ENCODE results near the gene GALNT17.
"Not testable (repeated sequence)": the region's sequence is repeated elsewhere in the genome, so short reads cannot be mapped to it uniquely, and the experiment has no call there.

GALNT17 gene

DNA sequence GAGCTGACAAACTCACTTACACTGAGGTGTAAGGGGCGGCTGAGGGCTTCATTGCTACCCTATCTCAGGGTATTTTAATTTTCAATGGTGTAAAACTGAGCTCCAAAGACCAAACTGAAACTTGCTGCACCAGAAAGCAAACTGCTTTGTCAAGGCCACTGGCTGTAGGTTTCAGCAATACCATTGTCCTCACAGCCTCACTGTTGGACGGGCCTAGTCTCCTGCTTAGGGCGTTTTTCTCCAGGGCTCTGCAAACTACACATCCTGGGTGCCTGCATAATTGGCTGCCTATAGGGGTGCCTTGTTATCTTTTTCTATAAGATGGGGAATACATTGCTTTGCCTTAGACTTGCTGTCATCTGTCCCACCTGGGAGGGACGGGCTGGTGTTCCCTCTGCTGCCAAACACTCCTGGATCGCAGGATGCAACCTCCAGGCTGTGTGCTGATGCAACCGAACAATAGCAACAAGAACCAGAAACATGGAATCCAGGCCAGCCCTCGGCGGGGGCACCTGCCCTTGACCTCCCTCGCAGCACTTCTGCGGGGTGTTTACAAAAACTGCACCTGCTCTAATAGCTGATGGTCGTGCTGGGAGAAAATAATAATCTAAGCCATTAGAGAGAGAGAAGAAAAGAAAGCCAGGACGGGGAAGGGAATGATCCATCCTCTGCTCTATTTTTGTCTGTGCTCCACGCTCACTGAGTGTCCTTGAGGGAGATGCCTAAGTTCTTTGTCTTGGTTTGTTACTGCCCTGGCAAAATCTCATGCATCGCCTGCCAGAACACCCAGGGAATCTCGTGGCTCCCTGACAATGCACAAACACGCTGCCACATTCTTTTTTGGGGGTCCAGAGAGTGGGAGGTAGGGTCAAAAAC is 104.5 kb downstream of the GALNT17 start:
- DNase-seq (ENCODE audit: low spot score), result no peak

GRCh38 chr7:71237945-71238344 is 106.0 kb downstream of the GALNT17 start:
- DNase-seq (ENCODE audit: low spot score), result peak; percentile 22

DNA sequence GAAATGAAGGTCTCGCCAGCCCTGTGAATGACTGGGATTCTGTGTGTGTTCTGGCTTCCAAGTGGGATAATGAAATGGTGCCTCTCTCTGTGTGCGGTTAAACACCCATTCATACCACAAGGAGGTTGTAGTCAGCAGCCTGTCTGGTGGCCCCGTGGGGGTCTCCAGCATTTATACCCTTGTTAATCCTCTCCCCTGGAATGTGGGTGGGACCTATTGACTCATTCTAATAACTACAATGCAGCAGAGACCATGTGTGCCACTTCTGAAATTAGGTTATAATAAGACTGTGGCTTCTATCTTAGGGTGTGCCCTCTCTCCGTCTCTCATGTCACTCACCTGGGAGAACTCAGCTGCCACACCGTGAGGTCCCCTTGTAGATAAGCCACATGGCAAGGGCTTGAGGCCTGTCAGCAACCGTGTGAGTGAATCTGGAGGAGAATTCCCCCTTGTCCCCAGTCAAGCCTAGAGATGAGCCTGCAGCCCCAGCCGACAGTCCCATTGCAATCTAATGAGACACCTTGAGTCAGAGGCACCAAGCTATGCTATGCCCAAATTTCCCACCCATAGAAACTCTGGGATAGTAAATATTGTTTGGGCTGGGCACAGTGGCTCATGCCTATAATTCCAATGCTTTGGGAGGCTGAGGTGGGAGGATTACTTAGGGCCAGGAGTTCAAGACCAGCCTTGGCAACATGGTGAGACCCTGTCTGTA is 106.8 kb downstream of the GALNT17 start:
- DNase-seq (ENCODE audit: low spot score), result no peak

DNA sequence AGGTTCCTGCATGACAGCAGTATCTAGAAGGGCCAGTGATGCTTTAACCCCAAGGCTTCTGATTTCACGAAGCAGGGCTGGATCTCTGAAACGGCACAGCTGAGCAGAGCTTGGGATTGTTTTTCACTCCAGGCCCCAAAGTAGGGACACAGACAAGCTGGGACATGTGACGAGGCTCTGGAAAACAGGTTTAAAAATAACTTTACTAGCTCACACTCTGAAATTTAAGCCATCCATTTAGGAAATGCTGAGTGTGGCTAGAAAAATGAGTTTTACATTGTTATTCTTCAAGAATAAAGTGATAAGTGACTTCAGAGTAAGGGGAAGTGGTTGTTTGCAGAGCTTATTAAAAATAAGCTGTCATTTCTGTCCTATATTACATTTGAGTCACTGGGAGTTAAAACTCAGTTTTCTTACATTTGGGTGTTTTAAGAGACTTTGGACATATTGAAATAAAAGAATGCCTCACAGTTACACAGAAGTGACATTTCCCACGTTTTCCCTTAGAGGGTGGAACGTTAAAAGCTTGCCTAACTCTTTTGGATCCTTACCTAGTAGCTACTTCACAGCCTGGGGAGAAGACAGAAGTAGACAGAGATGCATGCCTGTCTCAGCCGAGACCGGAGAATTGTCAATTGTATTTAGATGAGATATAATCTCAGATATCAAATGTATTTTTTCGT is 107.8 kb downstream of the GALNT17 start:
- DNase-seq (ENCODE audit: low spot score), result no peak

DNA sequence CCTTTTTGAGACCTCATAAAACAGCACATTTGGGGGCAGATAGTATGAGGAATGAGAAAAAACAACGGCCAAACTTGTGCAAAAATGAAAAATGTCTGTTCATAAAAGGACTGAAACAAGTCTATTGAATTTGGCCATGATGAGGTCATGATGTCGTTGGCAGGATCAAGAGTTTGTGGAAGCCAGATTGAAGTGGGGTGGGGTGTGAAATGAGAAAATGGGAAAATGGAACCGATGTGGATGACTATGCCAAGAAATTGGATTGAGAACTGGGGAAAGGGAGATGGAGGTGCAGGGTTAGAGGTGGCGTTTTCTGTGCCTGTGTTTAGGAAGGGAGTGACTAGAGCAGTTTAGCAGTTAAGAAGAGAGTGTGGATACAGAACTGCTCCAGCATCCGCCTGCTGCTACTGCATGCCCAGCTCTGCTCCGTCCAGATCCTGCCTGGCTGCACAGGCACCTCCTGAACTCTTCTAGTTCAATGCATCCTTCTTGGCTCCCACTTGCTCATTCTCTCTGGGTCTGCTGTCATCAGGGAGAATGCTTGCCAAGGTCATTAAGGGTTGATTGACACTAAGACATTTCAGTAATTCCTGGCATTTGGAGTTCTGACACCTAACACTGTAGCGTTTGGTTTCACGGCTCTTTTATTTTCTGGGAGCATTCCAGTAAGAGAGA is 111.9 kb downstream of the GALNT17 start:
- DNase-seq (ENCODE audit: low spot score), result no peak

DNA sequence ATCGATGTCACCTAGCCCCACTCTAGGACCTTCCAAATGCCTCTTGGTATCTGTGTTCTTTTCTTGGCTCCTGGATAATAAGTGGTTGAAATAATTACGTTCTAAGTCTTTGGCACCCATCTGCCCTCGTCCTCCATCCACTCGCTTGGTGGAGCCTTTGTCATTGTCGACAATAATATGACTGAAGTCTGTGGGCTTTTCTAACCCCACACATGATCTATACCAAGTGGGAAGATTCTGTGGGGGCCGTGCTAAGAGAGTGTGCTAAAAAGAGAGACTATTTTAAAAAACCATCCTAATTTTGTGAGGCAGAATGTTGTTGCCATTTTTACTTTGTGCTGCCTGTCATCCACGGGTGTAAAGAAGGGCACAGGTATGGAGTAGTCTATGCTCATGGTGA is 113.1 kb downstream of the GALNT17 start:
- DNase-seq (ENCODE audit: low spot score), result no peak

- no peak for DNase-seq (ENCODE audit: low spot score)
Observed at GRCh38 chr7:71251706-71252105, 119.8 kb downstream of the GALNT17 start.

- no peak for DNase-seq (ENCODE audit: low spot score)
Observed at GRCh38 chr7:71254751-71255150, 122.8 kb downstream of the GALNT17 start.

DNA sequence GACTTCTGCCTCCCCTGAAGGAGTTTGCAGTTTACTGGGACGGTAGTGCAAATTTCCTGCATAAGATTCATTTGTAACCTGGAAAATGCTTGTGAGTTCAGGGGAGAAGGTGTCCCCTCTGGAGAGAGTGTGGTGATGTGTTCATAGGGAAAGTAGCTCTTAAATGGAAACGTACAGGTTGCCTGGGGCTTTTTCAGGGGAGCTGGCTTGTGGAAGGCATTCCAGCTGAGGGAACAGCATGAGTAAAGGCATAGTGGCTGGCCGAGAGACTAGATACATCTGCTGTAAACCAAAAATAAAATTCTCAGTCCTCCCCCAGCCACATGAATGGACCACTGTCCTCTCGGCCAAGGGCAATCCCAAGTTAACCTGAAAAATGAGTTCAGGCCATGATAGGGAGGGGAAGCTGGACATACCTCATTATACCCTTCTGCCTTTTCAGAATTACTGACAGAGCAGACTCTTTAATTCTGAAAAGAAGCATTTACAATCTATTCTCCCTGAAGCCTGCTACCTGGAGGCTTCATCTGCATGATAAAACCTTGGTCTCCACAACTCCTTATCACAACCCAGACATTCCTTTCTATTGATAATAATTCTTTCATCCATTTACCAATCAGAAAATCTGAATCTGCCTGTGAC is 123.7 kb downstream of the GALNT17 start:
- DNase-seq (ENCODE audit: low spot score), result no peak

- no peak for DNase-seq (ENCODE audit: low spot score)
Observed at GRCh38 chr7:71261066-71261465, 129.1 kb downstream of the GALNT17 start.

GRCh38 chr7:71262834-71263233 is 130.9 kb downstream of the GALNT17 start:
- not testable (repeated sequence) for DNase-seq (ENCODE audit: low spot score)

DNA sequence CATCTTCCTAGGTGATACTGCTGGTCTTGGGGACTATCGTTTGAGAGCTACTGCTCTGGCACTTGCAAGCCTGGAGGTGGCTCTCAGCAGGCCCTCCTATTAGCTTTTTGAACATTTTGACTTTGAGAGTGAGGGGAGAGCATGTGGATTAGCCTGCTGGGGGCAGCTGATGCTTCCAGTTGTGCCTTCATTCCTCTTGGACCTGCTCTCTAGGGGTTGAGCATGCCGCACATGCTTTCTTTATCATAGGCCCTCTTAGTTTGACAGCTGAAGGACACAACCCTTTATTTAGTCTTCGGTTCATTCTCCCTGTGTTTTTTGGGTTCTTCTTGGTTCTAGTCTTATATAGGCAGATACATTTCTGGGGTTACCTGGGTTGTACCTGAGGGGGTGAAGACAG is 132.1 kb downstream of the GALNT17 start:
- no peak for DNase-seq (ENCODE audit: low spot score)

- no peak for DNase-seq (ENCODE audit: low spot score)
Observed at GRCh38 chr7:71266912-71267311, 135.0 kb downstream of the GALNT17 start.

GRCh38 chr7:71267734-71268469 is 136.0 kb downstream of the GALNT17 start:
- DNase-seq (ENCODE audit: low spot score), result peak; percentile 35

DNA sequence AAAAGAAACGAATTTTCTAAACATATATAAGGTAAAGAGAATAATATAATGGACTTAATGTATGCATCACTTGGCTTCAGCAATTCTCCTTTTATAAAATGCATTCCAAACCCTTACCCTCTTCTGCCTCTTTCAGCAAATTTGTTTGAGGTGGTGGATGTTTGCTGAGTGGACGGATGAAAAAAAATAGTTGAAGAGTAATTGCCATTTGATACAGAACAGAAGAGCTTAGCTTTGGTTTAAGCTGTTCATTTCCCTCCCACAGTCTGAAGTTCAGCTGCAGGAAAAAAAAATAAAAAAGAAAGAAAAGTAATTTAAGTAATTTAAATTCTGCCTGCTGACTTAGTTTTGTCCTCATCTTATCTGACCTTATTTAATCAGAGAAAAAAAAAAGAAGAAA is 138.6 kb downstream of the GALNT17 start:
- DNase-seq (ENCODE audit: low spot score), result no peak

DNA sequence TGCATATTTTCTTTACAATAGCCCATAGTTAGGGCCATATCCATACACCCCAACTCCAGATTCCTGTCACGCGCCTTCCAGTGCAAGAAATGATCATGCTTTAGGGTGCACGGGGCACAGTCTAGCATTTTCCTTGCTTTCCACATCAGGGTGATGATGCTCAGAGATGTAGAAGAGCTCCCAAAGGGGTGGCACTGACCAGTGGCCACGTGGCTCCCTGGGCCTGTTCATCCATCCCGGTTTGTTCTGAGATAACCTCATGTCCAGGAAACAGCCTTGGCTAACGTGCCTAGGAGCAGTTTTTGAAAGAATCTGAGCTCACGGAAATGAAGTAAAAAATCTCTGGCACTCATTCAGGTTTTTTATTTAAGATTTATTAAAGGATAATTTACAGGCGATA is 139.3 kb downstream of the GALNT17 start:
- no peak for DNase-seq (ENCODE audit: low spot score)

GRCh38 chr7:71272509-71273490 is 140.9 kb downstream of the GALNT17 start:
- DNase-seq (ENCODE audit: low spot score), result no peak

GRCh38 chr7:71278257-71278656 is 146.3 kb downstream of the GALNT17 start:
- no peak for DNase-seq (ENCODE audit: low spot score)

- no peak for DNase-seq (ENCODE audit: low spot score)
Observed at GRCh38 chr7:71281261-71281660, 149.3 kb downstream of the GALNT17 start.

DNA sequence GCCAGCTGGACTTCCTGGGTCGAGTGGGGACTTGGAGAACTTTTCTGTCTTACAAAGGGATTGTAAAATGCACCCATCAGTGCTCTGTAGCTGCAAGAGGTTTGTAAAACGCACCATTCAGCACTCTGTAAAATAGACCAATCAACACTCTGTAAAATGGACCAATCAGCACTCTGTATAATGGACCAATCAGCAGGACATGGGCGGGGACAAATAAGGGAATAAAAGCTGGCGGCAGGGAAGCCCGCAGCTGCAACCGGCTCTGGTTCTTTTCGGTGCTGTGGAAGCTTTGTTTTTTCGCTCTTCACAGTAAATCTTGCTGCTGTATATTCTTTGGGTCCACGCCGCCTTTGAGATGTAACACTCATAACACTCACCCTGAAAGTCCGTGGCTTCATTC is 151.9 kb downstream of the GALNT17 start:
- no peak for DNase-seq (ENCODE audit: low spot score)
